Endothelial cell (in vitro differentiated cells): ENCODE data around the gene SP9. TPM values are rescaled to one million over a fixed set of nuclear protein-coding genes. Genes with fewer than 3 reads are reported as not detected.

ENCODE experiments used
- DNase-seq: peaks from one replicate; pipeline ENCODE4 v3.0.0; 2021; ENCODE audit warnings: low spot score
- H3K27ac Mint-ChIP-seq: one replicate; pipeline ENCODE4 v1.8.0; 2021; ENCODE audit warnings: mixed read lengths, inconsistent platforms; ENCODE audit not compliant: unreplicated experiment
- H3K27me3 Mint-ChIP-seq: one replicate; pipeline ENCODE4 v1.8.0; 2021; ENCODE audit warnings: mild to moderate bottlenecking, moderate library complexity, mixed read lengths, inconsistent platforms; ENCODE audit not compliant: unreplicated experiment
- H3K36me3 Mint-ChIP-seq: one replicate; pipeline ENCODE4 v1.8.0; 2021; ENCODE audit warnings: mild to moderate bottlenecking, low read depth, mixed read lengths, inconsistent platforms; ENCODE audit not compliant: unreplicated experiment
- H3K4me1 Mint-ChIP-seq: one replicate; pipeline ENCODE4 v1.8.0; 2021; ENCODE audit warnings: mild to moderate bottlenecking, mixed read lengths, inconsistent platforms; ENCODE audit not compliant: unreplicated experiment
- H3K4me3 Mint-ChIP-seq: one replicate; pipeline ENCODE4 v1.8.0; 2021; ENCODE audit warnings: mild to moderate bottlenecking, mixed read lengths, inconsistent platforms; ENCODE audit not compliant: unreplicated experiment
- H3K9me3 Mint-ChIP-seq: one replicate; pipeline ENCODE4 v1.8.0; 2021; ENCODE audit warnings: mixed read lengths, inconsistent platforms; ENCODE audit not compliant: unreplicated experiment
- total RNA-seq: library from RNA; stranded (reverse); fragmentation: NEBNext Ultra II Directional; extraction: Animal tissue kit (Norgen Biotek cat#: 25700); gene quantifications from one replicate; pipeline ENCODE4 v1.2.1, GENCODE V29; 2021; ENCODE audit not compliant: unreplicated experiment
- TF ChIP-seq, protein P1 (sequence below): fragments of 200-600 bp; sonication (generic); IDR thresholded peaks from one replicate; pipeline ENCODE4 v1.5.0; 2021; ENCODE audit warnings: antibody characterized with exemption; ENCODE audit not compliant: unreplicated experiment

SP9 gene
- total RNA-seq, 1 donor from 2014 or later: 0.31 TPM

DNA sequence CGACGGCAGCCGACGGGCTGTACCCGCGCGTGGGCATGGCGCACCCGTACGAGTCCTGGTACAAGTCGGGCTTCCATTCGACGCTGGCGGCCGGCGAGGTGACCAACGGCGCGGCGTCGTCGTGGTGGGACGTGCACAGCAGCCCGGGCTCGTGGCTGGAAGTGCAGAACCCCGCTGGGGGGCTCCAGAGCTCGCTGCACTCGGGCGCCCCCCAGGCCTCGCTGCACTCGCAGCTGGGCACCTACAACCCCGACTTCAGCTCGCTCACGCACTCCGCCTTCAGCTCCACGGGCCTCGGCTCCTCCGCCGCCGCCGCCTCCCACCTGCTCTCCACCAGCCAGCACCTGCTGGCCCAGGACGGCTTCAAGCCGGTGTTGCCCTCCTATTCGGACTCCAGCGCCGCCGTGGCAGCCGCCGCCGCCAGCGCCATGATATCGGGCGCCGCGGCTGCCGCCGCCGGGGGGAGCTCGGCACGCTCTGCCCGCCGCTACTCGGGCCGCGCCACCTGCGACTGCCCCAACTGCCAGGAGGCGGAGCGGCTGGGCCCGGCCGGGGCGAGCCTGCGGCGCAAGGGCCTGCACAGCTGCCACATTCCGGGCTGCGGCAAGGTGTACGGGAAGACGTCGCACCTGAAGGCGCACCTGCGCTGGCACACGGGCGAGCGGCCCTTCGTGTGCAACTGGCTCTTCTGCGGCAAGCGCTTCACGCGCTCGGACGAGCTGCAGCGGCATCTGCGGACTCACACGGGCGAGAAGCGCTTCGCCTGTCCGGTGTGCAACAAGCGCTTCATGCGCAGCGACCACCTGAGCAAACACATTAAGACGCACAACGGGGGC is 2.0 kb downstream of the SP9 start:
- DNase-seq: peak; percentile 67
- Mint-ChIP-seq H3K27ac (no peak overlapping the region), H3K36me3 (peaks cover 8% of the 10 kb centered on the region), H3K4me1 (peaks cover 39% of the 10 kb centered on the region), H3K27me3 (peaks cover 34% of the 10 kb centered on the region), H3K9me3 (no peaks in the 10 kb centered on the region), H3K4me3 (peak overlapping the region; percentile 42)
- TF ChIP-seq, protein P1, sequence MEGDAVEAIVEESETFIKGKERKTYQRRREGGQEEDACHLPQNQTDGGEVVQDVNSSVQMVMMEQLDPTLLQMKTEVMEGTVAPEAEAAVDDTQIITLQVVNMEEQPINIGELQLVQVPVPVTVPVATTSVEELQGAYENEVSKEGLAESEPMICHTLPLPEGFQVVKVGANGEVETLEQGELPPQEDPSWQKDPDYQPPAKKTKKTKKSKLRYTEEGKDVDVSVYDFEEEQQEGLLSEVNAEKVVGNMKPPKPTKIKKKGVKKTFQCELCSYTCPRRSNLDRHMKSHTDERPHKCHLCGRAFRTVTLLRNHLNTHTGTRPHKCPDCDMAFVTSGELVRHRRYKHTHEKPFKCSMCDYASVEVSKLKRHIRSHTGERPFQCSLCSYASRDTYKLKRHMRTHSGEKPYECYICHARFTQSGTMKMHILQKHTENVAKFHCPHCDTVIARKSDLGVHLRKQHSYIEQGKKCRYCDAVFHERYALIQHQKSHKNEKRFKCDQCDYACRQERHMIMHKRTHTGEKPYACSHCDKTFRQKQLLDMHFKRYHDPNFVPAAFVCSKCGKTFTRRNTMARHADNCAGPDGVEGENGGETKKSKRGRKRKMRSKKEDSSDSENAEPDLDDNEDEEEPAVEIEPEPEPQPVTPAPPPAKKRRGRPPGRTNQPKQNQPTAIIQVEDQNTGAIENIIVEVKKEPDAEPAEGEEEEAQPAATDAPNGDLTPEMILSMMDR: no peak

DNA sequence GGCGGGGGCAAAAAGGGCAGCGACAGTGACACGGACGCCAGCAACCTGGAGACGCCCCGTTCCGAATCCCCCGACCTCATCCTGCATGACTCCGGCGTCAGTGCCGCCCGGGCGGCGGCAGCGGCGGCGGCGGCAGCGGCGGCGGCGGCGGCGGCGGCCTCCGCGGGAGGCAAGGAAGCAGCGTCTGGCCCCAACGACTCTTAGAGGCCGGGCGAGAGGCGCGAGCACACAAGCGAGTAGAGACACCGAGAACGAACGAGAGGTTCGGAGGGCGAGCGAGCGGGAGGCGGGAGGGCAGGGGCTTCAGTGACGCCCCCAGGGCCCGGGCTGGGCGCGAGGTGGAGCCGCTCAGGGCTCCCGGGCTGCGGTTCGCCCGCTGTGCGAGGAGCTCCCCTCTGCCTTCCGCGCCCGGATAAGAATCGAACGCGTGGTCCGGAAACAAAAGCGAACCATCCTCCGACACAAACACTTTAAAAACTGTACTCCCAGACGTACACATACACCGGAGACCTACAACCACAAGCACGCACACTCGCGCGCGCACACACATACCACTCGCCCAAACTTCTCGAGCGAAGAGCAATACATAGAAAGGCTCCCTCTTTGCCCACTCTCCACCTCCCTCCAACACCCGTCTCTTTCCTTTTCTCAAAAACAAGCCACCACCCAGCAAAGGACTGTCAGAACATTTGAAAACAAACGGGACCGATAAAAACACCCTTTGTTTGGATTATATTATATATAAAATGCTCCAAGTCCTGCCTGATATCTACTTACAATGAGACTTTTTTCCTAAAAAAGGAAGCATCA is 2.8 kb downstream of the SP9 start:
- peaks cover 36% of the 10 kb centered on the region for H3K27me3 Mint-ChIP-seq
- TF ChIP-seq, protein P1: no peak
- peak overlapping the region; percentile 89 for H3K27ac Mint-ChIP-seq
- H3K4me1 Mint-ChIP-seq: peaks cover 37% of the 10 kb centered on the region
- H3K9me3 Mint-ChIP-seq: no peaks in the 10 kb centered on the region
- H3K4me3 Mint-ChIP-seq: peak overlapping the region; percentile 95
- H3K36me3 Mint-ChIP-seq: peaks cover 8% of the 10 kb centered on the region
- peak; percentile 59 for DNase-seq

DNA sequence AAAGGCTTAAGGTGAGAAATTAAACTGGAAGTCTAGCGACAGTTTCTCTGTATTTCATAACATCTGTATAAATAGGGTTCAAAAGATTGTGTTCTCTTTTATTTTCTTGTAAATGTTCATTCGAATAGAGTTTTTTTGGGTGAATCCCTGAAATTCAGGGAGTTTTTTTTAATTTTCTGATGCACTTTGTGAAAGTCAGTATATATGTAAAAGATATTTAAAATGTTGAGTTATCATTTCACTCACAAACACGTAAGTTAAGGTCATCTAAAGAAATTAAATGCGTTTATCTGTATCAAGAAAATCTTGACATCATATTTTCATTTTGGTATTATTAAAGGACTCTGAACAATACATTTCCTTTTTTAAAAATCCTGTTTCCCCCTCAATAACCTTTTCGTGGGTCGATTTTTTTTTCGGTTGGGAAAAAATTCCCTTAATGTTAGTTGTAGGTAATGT is 3.4 kb downstream of the SP9 start:
- peaks cover 37% of the 10 kb centered on the region for H3K27me3 Mint-ChIP-seq
- H3K4me3 Mint-ChIP-seq: peak overlapping the region; percentile 95
- peaks cover 37% of the 10 kb centered on the region for H3K4me1 Mint-ChIP-seq
- H3K27ac Mint-ChIP-seq: no peak overlapping the region
- TF ChIP-seq, protein P1: no peak
- no peak for DNase-seq
- peaks cover 8% of the 10 kb centered on the region for H3K36me3 Mint-ChIP-seq
- H3K9me3 Mint-ChIP-seq: no peaks in the 10 kb centered on the region

DNA sequence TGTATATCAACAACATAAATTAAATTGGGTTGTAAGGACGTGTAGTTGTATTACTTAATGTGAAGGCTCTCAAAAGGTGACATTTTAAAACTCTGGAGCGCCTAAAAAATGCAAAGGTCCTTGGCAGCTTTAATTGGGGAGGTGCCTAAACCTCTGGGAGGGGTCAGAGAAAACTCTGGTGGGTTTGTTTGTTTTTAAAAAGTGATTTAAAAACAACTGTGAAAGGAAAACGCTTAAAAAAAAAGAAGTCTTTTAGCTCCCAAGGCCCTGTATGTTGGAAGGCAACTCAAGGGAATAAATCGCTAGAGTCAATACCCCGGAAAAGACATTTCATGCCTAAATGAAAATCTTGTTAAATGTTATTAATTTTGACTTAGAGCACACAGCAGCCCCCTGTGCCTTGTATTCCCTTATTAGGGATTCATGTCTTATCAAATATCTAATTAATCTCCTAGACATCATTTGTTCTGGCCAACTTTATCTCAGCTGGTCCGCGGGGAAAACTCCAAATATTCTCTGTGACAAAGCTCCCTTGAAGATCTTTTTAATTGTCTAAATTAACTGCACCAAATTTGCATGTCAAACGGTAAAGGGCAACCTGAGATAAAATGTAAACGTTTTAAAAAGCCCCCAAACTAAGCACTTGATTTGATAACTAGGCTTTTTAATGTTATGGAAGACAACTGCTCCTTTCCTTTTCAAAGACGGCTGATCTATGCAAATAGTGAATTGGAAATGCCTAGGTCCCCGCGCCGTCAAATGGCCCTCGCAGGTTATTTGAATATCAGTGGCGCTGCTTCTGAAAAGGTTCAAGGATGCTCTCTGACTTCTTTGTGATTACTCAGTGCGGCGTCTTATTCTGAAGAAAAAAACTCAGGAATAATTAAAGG is 4.2 kb downstream of the SP9 start:
- Mint-ChIP-seq H3K27ac (no peak overlapping the region), H3K9me3 (no peaks in the 10 kb centered on the region), H3K4me3 (peak overlapping the region; percentile 70), H3K27me3 (peaks cover 37% of the 10 kb centered on the region), H3K36me3 (peaks cover 8% of the 10 kb centered on the region), H3K4me1 (peaks cover 39% of the 10 kb centered on the region)
- TF ChIP-seq, protein P1: no peak
- DNase-seq: no peak
